HFFc6 (cell line): Measurements from ENCODE around the gene LRRK1. TPM values are rescaled to one million over a fixed set of nuclear protein-coding genes. Genes with fewer than 3 reads are reported as not detected.

ENCODE experiments used
- DNase-seq: peaks from one replicate; pipeline ENCODE4 v3.0.0-alpha.2; 2018
- H3K27ac Mint-ChIP-seq: 2 replicates; pipeline ENCODE4 v1.8.0; 2020; ENCODE audit warnings: mild to moderate bottlenecking, mixed read lengths
- H3K27me3 Mint-ChIP-seq: 2 replicates; pipeline ENCODE4 v1.8.0; 2021; ENCODE audit warnings: mild to moderate bottlenecking, moderate library complexity, mixed read lengths; ENCODE audit not compliant: insufficient read depth
- H3K36me3 Mint-ChIP-seq: 2 replicates; pipeline ENCODE4 v1.8.0; 2021; ENCODE audit warnings: low read depth, mixed read lengths
- H3K4me1 Mint-ChIP-seq: 2 replicates; pipeline ENCODE4 v1.8.0; 2020; ENCODE audit warnings: low read depth, mixed read lengths
- H3K4me3 Mint-ChIP-seq: 2 replicates; pipeline ENCODE4 v1.8.0; 2020; ENCODE audit warnings: mild to moderate bottlenecking, moderate library complexity, mixed read lengths
- H3K9me3 Mint-ChIP-seq: 2 replicates; pipeline ENCODE4 v1.8.0; 2020; ENCODE audit warnings: mild to moderate bottlenecking, mixed read lengths
- total RNA-seq, 6 experiments: library from RNA; stranded (reverse); fragmentation: NEBNext Ultra II Directional; extraction: Animal tissue kit (Norgen Biotek cat#: 25700); gene quantifications; 2 replicates in 1 of 6; 3 replicates in 5 of 6; pipeline ENCODE4 v1.2.3, GENCODE V29; 2021
- TF ChIP-seq, protein P1 (sequence below): fragments of 200-600 bp; sonication (generic); IDR thresholded peaks from 2 replicates; pipeline ENCODE4 v1.5.0; 2021; ENCODE audit warnings: antibody characterized with exemption, mild to moderate bottlenecking

LRRK1 gene
- total RNA-seq, 6 experiments from 2014 or later, result 11.4 to 14.8 (median 13.5) TPM

DNA sequence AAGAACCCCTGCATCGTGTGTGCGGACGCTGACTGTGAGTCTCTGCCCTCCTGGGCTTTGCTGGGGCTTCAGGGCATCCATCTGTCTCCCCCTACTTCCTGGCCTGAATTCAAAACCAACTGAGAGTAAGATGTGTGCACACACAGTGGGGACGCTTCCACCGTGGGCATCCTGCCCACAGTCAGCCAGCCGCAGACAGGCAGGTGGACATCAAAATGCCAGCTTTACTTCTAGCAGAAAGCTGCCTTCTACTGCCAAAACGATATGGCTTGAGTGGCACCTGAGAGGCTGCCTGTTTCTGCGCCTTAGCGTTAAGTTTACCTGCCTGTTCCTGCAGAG is 21.0 kb upstream of the LRRK1 start:
- no peak overlapping the region for H3K4me3 Mint-ChIP-seq
- DNase-seq, result no peak
- H3K27me3 Mint-ChIP-seq, result peaks cover 8% of the 10 kb centered on the region
- H3K9me3 Mint-ChIP-seq, result no peaks in the 10 kb centered on the region
- TF ChIP-seq, protein P1, sequence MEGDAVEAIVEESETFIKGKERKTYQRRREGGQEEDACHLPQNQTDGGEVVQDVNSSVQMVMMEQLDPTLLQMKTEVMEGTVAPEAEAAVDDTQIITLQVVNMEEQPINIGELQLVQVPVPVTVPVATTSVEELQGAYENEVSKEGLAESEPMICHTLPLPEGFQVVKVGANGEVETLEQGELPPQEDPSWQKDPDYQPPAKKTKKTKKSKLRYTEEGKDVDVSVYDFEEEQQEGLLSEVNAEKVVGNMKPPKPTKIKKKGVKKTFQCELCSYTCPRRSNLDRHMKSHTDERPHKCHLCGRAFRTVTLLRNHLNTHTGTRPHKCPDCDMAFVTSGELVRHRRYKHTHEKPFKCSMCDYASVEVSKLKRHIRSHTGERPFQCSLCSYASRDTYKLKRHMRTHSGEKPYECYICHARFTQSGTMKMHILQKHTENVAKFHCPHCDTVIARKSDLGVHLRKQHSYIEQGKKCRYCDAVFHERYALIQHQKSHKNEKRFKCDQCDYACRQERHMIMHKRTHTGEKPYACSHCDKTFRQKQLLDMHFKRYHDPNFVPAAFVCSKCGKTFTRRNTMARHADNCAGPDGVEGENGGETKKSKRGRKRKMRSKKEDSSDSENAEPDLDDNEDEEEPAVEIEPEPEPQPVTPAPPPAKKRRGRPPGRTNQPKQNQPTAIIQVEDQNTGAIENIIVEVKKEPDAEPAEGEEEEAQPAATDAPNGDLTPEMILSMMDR, result no peak
- no peak overlapping the region for H3K27ac Mint-ChIP-seq
- H3K36me3 Mint-ChIP-seq, result no peaks in the 10 kb centered on the region
- peaks cover 29% of the 10 kb centered on the region for H3K4me1 Mint-ChIP-seq

- H3K4me3 Mint-ChIP-seq, result no peak overlapping the region
- DNase-seq, result no peak
- peaks cover 4% of the 10 kb centered on the region for H3K27me3 Mint-ChIP-seq
- TF ChIP-seq, protein P1, result no peak
- H3K36me3 Mint-ChIP-seq, result no peaks in the 10 kb centered on the region
- peaks cover 32% of the 10 kb centered on the region for H3K4me1 Mint-ChIP-seq
- no peak overlapping the region for H3K27ac Mint-ChIP-seq
- H3K9me3 Mint-ChIP-seq, result no peaks in the 10 kb centered on the region
Observed at GRCh38 chr15:100898661-100899462, 20.3 kb upstream of the LRRK1 start.

- TF ChIP-seq, protein P1, result no peak
- no peak overlapping the region for H3K4me3 Mint-ChIP-seq
- no peaks in the 10 kb centered on the region for H3K9me3 Mint-ChIP-seq
- DNase-seq, result no peak
- no peak overlapping the region for H3K27ac Mint-ChIP-seq
- H3K4me1 Mint-ChIP-seq, result peaks cover 32% of the 10 kb centered on the region
- no peaks in the 10 kb centered on the region for H3K36me3 Mint-ChIP-seq
- H3K27me3 Mint-ChIP-seq, result peaks cover 4% of the 10 kb centered on the region
Observed at GRCh38 chr15:100899601-100900000, 19.6 kb upstream of the LRRK1 start.

DNA sequence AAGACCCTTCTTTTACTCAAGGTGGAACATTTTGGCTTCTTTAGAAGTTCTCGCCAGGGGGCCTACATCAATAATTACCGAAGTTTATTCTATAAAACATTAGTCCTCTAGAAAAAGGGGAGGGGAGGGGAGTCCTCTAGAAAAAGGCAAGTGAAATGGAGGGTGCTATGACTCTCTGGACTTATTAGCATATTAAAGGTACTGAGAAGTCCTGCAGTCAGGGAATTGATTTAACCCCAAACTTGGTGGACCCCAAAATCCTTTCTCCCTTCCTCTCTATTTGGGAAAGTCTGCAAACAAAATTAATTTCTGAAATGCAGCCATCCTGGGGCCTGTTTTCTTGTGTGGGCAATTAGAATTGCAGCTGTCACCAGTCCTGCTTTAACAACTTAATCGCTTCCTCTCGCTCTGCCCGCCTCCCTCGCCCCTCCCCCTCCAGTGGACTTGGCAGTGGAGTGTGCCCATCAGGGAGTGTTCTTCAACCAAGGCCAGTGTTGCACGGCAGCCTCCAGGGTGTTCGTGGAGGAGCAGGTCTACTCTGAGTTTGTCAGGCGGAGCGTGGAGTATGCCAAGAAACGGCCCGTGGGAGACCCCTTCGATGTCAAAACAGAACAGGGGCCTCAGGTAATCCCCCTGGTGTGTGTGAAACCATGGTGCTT is 18.9 kb upstream of the LRRK1 start:
- Mint-ChIP-seq H3K4me1 (peaks cover 32% of the 10 kb centered on the region), H3K27me3 (peaks cover 4% of the 10 kb centered on the region; the same call in 1 of the 2 replicates), H3K27ac (no peak overlapping the region), H3K9me3 (no peaks in the 10 kb centered on the region), H3K4me3 (no peak overlapping the region), H3K36me3 (no peaks in the 10 kb centered on the region)
- no peak for DNase-seq
- TF ChIP-seq, protein P1, result no peak

- H3K4me3 Mint-ChIP-seq, result no peak overlapping the region
- no peaks in the 10 kb centered on the region for H3K9me3 Mint-ChIP-seq
- no peak overlapping the region; the same call in 1 of the 2 replicates for H3K27ac Mint-ChIP-seq
- H3K4me1 Mint-ChIP-seq, result peaks cover 32% of the 10 kb centered on the region
- TF ChIP-seq, protein P1, result no peak
- DNase-seq, result no peak
- H3K36me3 Mint-ChIP-seq, result no peaks in the 10 kb centered on the region
- H3K27me3 Mint-ChIP-seq, result no peaks in the 10 kb centered on the region; the same call in 1 of the 2 replicates
Observed at GRCh38 chr15:100900795-100901169, 18.4 kb upstream of the LRRK1 start.
